ENCODE results near the gene PCDHGB6. TPM values are rescaled to one million over a fixed set of nuclear protein-coding genes. Genes with fewer than 3 reads are reported as not detected.

Gene PCDHGB6
- total RNA-seq, 1 donor from 2014 or later, result 0.64 TPM

Other genes starting within 250 kb of the PCDHGB6 start
- gene PCDHB7, start 235.4 kb upstream of the PCDHGB6 start, total RNA-seq, result under 0.01 TPM in 1 of 2 replicates, not detected in the other
- gene PCDHB8, start 230.2 kb upstream of the PCDHGB6 start, total RNA-seq, result under 0.01 TPM in 2 replicates
- under 0.01 TPM in 1 of 2 replicates, not detected in the other for gene PCDHB16, start 225.6 kb upstream of the PCDHGB6 start, total RNA-seq
- under 0.01 TPM in 1 of 2 replicates, not detected in the other for gene PCDHB9, start 220.9 kb upstream of the PCDHGB6 start, total RNA-seq
- gene PCDHB10, start 215.7 kb upstream of the PCDHGB6 start, total RNA-seq, result under 0.01 and 0.21 TPM in 2 replicates
- gene PCDHB11, start 208.4 kb upstream of the PCDHGB6 start, total RNA-seq, result 0.24 and 0.43 TPM in 2 replicates
- under 0.01 TPM in 1 of 2 replicates, not detected in the other for gene PCDHB12, start 199.3 kb upstream of the PCDHGB6 start, total RNA-seq
- 0.24 TPM in 1 of 2 replicates, not detected in the other for gene PCDHB13, start 194.1 kb upstream of the PCDHGB6 start, total RNA-seq
- 0.24 and 0.43 TPM in 2 replicates for gene PCDHB14, start 184.7 kb upstream of the PCDHGB6 start, total RNA-seq
- gene PCDHB15, start 162.6 kb upstream of the PCDHGB6 start, total RNA-seq, result 0.21 and 0.24 TPM in 2 replicates
- gene SLC25A2, start 104.0 kb upstream of the PCDHGB6 start, total RNA-seq, result not detected in 2 replicates
- 30.1 and 32.8 TPM in 2 replicates for gene TAF7, start 87.2 kb upstream of the PCDHGB6 start, total RNA-seq
- gene PCDHGA1, start 77.5 kb upstream of the PCDHGB6 start, total RNA-seq, result under 0.01 TPM in 1 of 2 replicates, not detected in the other
- gene PCDHGA2, start 69.3 kb upstream of the PCDHGB6 start, total RNA-seq, result 0.21 and 0.48 TPM in 2 replicates
- gene PCDHGA3, start 64.2 kb upstream of the PCDHGB6 start, total RNA-seq, result under 0.01 and 0.21 TPM in 2 replicates
- 0.21 and 0.24 TPM in 2 replicates for gene PCDHGB1, start 57.9 kb upstream of the PCDHGB6 start, total RNA-seq
- 0.24 TPM in 1 of 2 replicates, not detected in the other for gene PCDHGA4, start 53.0 kb upstream of the PCDHGB6 start, total RNA-seq
- gene PCDHGB2, start 48.0 kb upstream of the PCDHGB6 start, total RNA-seq, result under 0.01 TPM in 1 of 2 replicates, not detected in the other
- gene PCDHGA5, start 43.9 kb upstream of the PCDHGB6 start, total RNA-seq, result 0.24 TPM in 1 of 2 replicates, not detected in the other
- 0.24 and 0.43 TPM in 2 replicates for gene PCDHGB3, start 37.8 kb upstream of the PCDHGB6 start, total RNA-seq
- gene PCDHGA6, start 34.1 kb upstream of the PCDHGB6 start, total RNA-seq, result under 0.01 and 0.24 TPM in 2 replicates
- gene PCDHGA7, start 25.3 kb upstream of the PCDHGB6 start, total RNA-seq, result 0.21 and 0.24 TPM in 2 replicates
- gene PCDHGB4, start 20.3 kb upstream of the PCDHGB6 start, total RNA-seq, result 0.64 and 5.3 TPM in 2 replicates
- gene PCDHGA8, start 15.4 kb upstream of the PCDHGB6 start, total RNA-seq, result 0.21 and 0.48 TPM in 2 replicates
- 2.6 and 4.6 TPM in 2 replicates for gene PCDHGB5, start 10.1 kb upstream of the PCDHGB6 start, total RNA-seq
- gene PCDHGA9, start 5.2 kb upstream of the PCDHGB6 start, total RNA-seq, result 0.72 and 0.85 TPM in 2 replicates
- gene PCDHGA10, start 5.0 kb downstream of the PCDHGB6 start, total RNA-seq, result 2.2 and 4.3 TPM in 2 replicates
- 1.1 and 3.4 TPM in 2 replicates for gene PCDHGB7, start 9.7 kb downstream of the PCDHGB6 start, total RNA-seq
- gene PCDHGA11, start 13.0 kb downstream of the PCDHGB6 start, total RNA-seq, result 2.2 and 2.6 TPM in 2 replicates
- gene PCDHGA12, start 22.5 kb downstream of the PCDHGB6 start, total RNA-seq, result 1.7 and 3.9 TPM in 2 replicates
- gene PCDHGC3, start 67.9 kb downstream of the PCDHGB6 start, total RNA-seq, result 20.0 and 20.2 TPM in 2 replicates
- gene PCDHGC4, start 77.0 kb downstream of the PCDHGB6 start, total RNA-seq, result under 0.01 and 0.48 TPM in 2 replicates
- 0.21 and 1.2 TPM in 2 replicates for gene PCDHGC5, start 81.1 kb downstream of the PCDHGB6 start, total RNA-seq
- 66.9 and 83.6 TPM in 2 replicates for gene DIAPH1, start 211.0 kb downstream of the PCDHGB6 start, total RNA-seq
- gene HDAC3, start 228.8 kb downstream of the PCDHGB6 start, total RNA-seq, result 60.5 and 63.4 TPM in 2 replicates
- 4.3 and 12.3 TPM in 2 replicates for gene RELL2, start 229.0 kb downstream of the PCDHGB6 start, total RNA-seq
- gene FCHSD1, start 243.4 kb downstream of the PCDHGB6 start, total RNA-seq, result 10.0 and 24.8 TPM in 2 replicates